OCI-LY1 (cell line): Measurements from ENCODE around the gene RFPL4A.

ENCODE experiments used
- EZH2 ChIP-seq: fragments of 200-600 bp; sonication (generic), shearing (Covaris generic); IDR thresholded peaks from 2 replicates; pipeline ENCODE4 v1.8.0; 2017; ENCODE audit warnings: borderline replicate concordance, mixed run types, mild to moderate bottlenecking, antibody characterized with exemption, low read length, moderate library complexity, mixed read lengths
- TF ChIP-seq, protein P1 (sequence below): fragments of 200-600 bp; sonication (generic), shearing (Covaris generic); IDR thresholded peaks from 2 replicates; pipeline ENCODE4 v1.5.1; 2017; ENCODE audit warnings: mild to moderate bottlenecking, antibody characterized with exemption, low read length, moderate library complexity, mixed read lengths

DNA sequence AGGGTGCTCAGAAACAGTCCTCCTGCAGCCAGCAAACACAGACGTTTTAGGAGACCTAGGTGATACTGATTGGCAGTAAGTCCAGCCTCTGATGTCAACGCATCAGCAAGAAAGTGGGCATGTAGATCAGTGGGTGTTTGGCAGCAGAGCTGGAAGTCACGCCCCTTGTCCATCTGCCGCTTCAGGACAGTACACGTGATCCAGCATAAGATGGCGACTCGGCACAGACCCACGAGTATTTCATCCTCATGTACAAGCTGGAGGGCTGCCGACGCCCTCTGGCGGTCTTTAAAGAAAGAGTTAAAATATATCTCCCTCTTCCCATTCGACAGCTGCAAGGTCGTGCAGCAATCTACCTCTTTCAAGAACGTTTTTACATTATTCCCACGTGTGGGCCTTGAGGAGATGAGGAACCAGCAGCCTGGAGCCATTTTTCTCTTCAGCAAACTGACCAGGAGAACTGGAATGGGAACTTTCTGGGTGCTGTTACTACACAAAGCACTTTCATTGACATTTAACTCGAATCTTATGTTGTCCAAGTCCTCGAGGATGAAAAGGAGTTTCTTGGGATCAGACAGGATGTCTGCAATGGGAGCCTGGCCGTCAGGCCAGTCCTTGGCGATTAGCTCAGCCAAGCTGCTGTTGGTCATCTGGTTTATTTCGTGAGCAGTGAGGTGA lies 50.6 kb downstream of the RFPL4A start:
- TF ChIP-seq, protein P1, sequence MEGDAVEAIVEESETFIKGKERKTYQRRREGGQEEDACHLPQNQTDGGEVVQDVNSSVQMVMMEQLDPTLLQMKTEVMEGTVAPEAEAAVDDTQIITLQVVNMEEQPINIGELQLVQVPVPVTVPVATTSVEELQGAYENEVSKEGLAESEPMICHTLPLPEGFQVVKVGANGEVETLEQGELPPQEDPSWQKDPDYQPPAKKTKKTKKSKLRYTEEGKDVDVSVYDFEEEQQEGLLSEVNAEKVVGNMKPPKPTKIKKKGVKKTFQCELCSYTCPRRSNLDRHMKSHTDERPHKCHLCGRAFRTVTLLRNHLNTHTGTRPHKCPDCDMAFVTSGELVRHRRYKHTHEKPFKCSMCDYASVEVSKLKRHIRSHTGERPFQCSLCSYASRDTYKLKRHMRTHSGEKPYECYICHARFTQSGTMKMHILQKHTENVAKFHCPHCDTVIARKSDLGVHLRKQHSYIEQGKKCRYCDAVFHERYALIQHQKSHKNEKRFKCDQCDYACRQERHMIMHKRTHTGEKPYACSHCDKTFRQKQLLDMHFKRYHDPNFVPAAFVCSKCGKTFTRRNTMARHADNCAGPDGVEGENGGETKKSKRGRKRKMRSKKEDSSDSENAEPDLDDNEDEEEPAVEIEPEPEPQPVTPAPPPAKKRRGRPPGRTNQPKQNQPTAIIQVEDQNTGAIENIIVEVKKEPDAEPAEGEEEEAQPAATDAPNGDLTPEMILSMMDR = peak; percentile 73
- TF ChIP-seq EZH2 = no peak
